ENCODE data around the gene ZNF681.
"Not testable (repeated sequence)": the region's sequence is repeated elsewhere in the genome, so short reads cannot be mapped to it uniquely, and the experiment has no call there.

Gene ZNF681

DNA sequence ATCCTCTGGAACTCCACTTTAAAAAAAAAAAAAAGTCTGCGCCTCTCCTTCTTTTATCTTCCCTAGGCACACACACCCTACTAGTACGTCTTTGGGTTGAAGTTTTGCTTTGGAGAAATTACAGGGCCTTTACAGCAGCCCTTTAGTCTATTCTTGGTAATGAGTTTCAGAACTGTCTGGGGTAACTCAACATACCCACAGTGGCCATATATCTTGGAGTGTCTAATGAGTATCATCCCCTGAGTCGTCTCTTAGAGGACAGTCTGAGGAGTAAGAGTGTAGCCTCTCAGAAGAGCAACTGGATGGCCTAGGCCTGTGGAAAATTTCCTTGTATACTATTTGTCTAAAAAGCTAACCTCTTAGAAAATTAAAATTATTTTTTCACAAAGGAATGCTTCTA, 6.1 kb upstream of the ZNF681 start:
- Histone ChIP-seq H3K36me3 (ENCODE audit: low read length) (no peaks in the 10 kb centered on the region; the same call in 1 of the 2 replicates), H2AFZ (ENCODE audit: low read depth, low read length, severe bottlenecking) (no peak overlapping the region), H3K27me3 (ENCODE audit: low read length) (no peaks in the 10 kb centered on the region), H3K9ac (ENCODE audit: low read length) (no peak overlapping the region), H3K79me2 (ENCODE audit: insufficient read depth, low read length) (peaks cover 68% of the 10 kb centered on the region), H3K27ac (ENCODE audit: low read depth, low read length) (no peak overlapping the region), H3K4me2 (ENCODE audit: low read depth, low read length, poor library complexity, severe bottlenecking) (peak overlapping the region; percentile 82), H3K9me3 (ENCODE audit: insufficient read depth, low read length) (no peaks in the 10 kb centered on the region), H3K9me2 (replicated peaks; ENCODE audit: insufficient read depth, low read length) (no peaks in the 10 kb centered on the region), H3F3A (ENCODE audit: insufficient read depth) (peaks cover 11% of the 10 kb centered on the region; the same call in 1 of the 2 replicates), H4K20me1 (ENCODE audit: low read depth, low read length) (no peaks in the 10 kb centered on the region; the same call in 1 of the 2 replicates), H3K4me3 (ENCODE audit: insufficient read depth, low read length, poor library complexity, severe bottlenecking) (no peak overlapping the region)
- TF ChIP-seq, protein P1, sequence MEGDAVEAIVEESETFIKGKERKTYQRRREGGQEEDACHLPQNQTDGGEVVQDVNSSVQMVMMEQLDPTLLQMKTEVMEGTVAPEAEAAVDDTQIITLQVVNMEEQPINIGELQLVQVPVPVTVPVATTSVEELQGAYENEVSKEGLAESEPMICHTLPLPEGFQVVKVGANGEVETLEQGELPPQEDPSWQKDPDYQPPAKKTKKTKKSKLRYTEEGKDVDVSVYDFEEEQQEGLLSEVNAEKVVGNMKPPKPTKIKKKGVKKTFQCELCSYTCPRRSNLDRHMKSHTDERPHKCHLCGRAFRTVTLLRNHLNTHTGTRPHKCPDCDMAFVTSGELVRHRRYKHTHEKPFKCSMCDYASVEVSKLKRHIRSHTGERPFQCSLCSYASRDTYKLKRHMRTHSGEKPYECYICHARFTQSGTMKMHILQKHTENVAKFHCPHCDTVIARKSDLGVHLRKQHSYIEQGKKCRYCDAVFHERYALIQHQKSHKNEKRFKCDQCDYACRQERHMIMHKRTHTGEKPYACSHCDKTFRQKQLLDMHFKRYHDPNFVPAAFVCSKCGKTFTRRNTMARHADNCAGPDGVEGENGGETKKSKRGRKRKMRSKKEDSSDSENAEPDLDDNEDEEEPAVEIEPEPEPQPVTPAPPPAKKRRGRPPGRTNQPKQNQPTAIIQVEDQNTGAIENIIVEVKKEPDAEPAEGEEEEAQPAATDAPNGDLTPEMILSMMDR (IDR thresholded peaks at IDR 0.05; ENCODE audit: insufficient read depth, low read length, poor library complexity, severe bottlenecking) = no peak
- TF ChIP-seq EZH2phosphoT487 (conservative IDR thresholded peaks at IDR 0.05; ENCODE audit: low read length) = no peak

DNA sequence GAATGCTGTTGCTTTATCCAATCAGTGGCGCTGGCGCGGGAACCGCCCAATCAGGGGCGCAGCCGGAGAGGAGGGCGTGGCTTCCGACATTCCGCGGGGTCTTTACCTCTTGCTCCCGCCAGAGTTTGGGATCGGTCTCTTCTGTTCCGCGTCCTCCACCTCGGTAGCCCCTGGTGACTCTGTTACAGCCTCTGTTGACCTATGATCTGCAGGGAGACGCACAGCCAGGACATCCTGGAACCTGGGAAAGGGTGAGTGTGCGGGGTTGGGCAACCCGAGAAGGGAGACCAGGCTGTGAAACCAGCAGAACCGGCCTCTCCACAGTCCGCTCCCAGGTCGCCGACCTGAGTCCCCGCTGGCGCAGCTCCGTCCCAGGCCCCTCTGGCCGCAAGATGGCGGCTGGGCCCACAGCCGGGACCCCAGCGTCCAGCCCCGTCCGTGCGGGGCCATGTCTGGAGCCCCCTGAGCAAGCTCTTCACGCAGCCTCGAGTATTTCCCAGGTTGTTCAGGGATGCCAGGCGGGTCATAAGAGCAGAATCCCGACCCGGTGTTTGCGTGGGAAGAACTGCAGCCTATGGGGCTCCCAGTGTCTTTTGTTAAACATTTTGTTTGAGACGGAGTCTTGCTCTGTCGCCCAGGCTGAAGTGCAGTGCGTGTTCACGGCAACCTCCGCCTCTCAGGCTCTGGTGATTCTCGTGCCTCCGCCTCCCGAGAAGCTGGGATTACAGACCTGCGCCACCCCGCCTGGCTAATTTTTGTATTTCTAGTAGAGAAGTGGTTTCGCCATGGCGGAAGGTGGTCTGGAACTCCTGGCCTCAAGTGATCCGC, 4.4 kb upstream of the ZNF681 start:
- peak overlapping the region; percentile 49 for H3K27ac ChIP-seq (ENCODE audit: low read depth, low read length)
- H3K27me3 ChIP-seq (ENCODE audit: low read length) = no peaks in the 10 kb centered on the region
- H3K9me3 ChIP-seq (ENCODE audit: insufficient read depth, low read length) = no peaks in the 10 kb centered on the region
- H3K9ac ChIP-seq (ENCODE audit: low read length) = peak overlapping the region; percentile 89
- no peaks in the 10 kb centered on the region; the same call in 1 of the 2 replicates for H3K36me3 ChIP-seq (ENCODE audit: low read length)
- H3F3A ChIP-seq (ENCODE audit: insufficient read depth) = peaks cover 11% of the 10 kb centered on the region; the same call in 1 of the 2 replicates
- peak overlapping the region; percentile 82 for H3K4me2 ChIP-seq (ENCODE audit: low read depth, low read length, poor library complexity, severe bottlenecking)
- TF ChIP-seq, protein P1 (IDR thresholded peaks at IDR 0.05; ENCODE audit: insufficient read depth, low read length, poor library complexity, severe bottlenecking) = no peak
- no peak for TF ChIP-seq EZH2phosphoT487 (conservative IDR thresholded peaks at IDR 0.05; ENCODE audit: low read length)
- no peaks in the 10 kb centered on the region for H3K9me2 ChIP-seq (replicated peaks; ENCODE audit: insufficient read depth, low read length)
- peak overlapping the region; percentile 91 for H3K4me3 ChIP-seq (ENCODE audit: insufficient read depth, low read length, poor library complexity, severe bottlenecking)
- no peaks in the 10 kb centered on the region for H4K20me1 ChIP-seq (ENCODE audit: low read depth, low read length)
- H3K79me2 ChIP-seq (ENCODE audit: insufficient read depth, low read length) = peaks cover 56% of the 10 kb centered on the region
- H2AFZ ChIP-seq (ENCODE audit: low read depth, low read length, severe bottlenecking) = peak overlapping the region; percentile 92

DNA sequence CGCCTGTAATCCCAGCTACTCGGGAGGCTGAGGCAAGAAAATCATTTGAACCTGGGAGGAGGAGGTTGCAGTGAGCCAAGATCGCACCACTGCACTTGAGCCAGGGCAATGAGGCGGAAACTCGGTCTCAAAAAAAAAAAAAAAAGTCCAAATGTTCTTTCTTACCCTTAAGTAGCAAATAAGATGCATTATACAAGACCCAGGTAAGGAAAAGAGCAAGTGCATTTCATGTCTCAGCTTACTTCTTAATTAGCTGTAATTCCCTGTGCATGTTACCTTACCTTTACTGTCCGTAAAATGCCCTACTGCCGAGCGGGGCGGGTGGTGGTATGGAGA, 3.8 kb upstream of the ZNF681 start:
- TF ChIP-seq, protein P1 (IDR thresholded peaks at IDR 0.05; ENCODE audit: insufficient read depth, low read length, poor library complexity, severe bottlenecking) = no peak
- TF ChIP-seq EZH2phosphoT487 (conservative IDR thresholded peaks at IDR 0.05; ENCODE audit: low read length) = no peak
- H4K20me1 ChIP-seq (ENCODE audit: low read depth, low read length) = no peaks in the 10 kb centered on the region
- no peaks in the 10 kb centered on the region for H3K27me3 ChIP-seq (ENCODE audit: low read length)
- peaks cover 11% of the 10 kb centered on the region; the same call in 1 of the 2 replicates for H3F3A ChIP-seq (ENCODE audit: insufficient read depth)
- H3K79me2 ChIP-seq (ENCODE audit: insufficient read depth, low read length) = peaks cover 56% of the 10 kb centered on the region
- H3K9ac ChIP-seq (ENCODE audit: low read length) = peak overlapping the region; percentile 89
- no peaks in the 10 kb centered on the region for H3K9me2 ChIP-seq (replicated peaks; ENCODE audit: insufficient read depth, low read length)
- no peaks in the 10 kb centered on the region for H3K9me3 ChIP-seq (ENCODE audit: insufficient read depth, low read length)
- H3K36me3 ChIP-seq (ENCODE audit: low read length) = no peaks in the 10 kb centered on the region; the same call in 1 of the 2 replicates
- peak overlapping the region; percentile 82 for H3K4me2 ChIP-seq (ENCODE audit: low read depth, low read length, poor library complexity, severe bottlenecking)
- peak overlapping the region; percentile 91 for H3K4me3 ChIP-seq (ENCODE audit: insufficient read depth, low read length, poor library complexity, severe bottlenecking)
- H2AFZ ChIP-seq (ENCODE audit: low read depth, low read length, severe bottlenecking) = peak overlapping the region; percentile 92
- no peak overlapping the region for H3K27ac ChIP-seq (ENCODE audit: low read depth, low read length)

DNA sequence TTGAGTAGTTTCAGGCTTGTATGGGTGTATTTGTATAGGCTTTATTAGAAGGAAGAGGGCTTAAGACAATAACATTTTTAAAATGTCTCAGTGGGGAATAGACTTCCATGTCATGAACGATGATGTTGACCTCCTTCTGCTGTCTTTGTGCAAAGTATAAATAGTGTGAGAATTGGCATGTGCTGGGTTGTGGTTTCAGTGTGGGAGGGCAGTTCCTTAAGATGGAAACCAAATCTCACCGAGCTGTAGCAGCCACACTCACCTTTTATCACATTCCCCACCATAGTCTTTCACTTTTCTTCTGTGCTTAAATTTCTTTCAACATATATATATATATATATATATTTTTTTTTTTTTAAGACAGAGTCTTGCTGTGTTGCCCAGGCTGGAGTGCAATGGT, 1.6 kb upstream of the ZNF681 start:
- peaks cover 50% of the 10 kb centered on the region for H3K79me2 ChIP-seq (ENCODE audit: insufficient read depth, low read length)
- peaks cover 11% of the 10 kb centered on the region; the same call in 1 of the 2 replicates for H3F3A ChIP-seq (ENCODE audit: insufficient read depth)
- not testable (repeated sequence) for H4K20me1 ChIP-seq (ENCODE audit: low read depth, low read length); H3K36me3 ChIP-seq (ENCODE audit: low read length); H3K9me3 ChIP-seq (ENCODE audit: insufficient read depth, low read length); H3K9ac ChIP-seq (ENCODE audit: low read length); H2AFZ ChIP-seq (ENCODE audit: low read depth, low read length, severe bottlenecking); H3K27me3 ChIP-seq (ENCODE audit: low read length); H3K4me3 ChIP-seq (ENCODE audit: insufficient read depth, low read length, poor library complexity, severe bottlenecking); H3K9me2 ChIP-seq (replicated peaks; ENCODE audit: insufficient read depth, low read length)
- H3K27ac ChIP-seq (ENCODE audit: low read depth, low read length) = peak overlapping the region; percentile 33
- H3K4me2 ChIP-seq (ENCODE audit: low read depth, low read length, poor library complexity, severe bottlenecking) = peak overlapping the region; percentile 19

DNA sequence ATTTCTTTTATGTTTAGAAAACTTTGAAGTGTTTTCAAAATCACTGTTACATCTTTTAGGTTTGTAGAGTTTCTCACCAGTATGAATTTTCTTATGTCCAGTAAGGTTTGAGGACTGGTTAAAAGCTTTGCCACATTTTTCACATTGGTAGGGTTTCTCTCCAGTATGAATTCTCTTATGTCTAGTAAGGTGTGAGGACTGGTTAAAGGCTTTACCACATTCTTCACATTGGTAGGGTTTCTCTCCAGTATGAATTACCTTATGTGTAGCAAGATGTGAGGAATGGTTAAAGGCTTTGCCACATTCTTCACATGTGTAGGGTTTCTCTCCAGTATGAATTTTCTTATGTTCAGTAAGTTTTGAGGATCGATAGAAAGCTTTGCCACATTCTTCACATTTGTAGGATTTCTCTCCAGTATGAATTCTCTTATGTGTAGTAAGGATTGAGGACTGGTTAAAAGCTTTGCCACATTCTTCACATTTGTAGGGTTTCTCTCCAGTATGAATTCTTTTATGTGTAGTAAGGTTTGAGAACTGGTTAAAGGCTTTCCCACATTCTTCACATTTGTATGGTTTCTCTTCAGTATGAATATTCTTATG, 15.0 kb downstream of the ZNF681 start:
- H3K4me3 ChIP-seq (ENCODE audit: insufficient read depth, low read length, poor library complexity, severe bottlenecking); H3K27me3 ChIP-seq (ENCODE audit: low read length); H4K20me1 ChIP-seq (ENCODE audit: low read depth, low read length); H3K4me2 ChIP-seq (ENCODE audit: low read depth, low read length, poor library complexity, severe bottlenecking); H2AFZ ChIP-seq (ENCODE audit: low read depth, low read length, severe bottlenecking); H3K9me2 ChIP-seq (replicated peaks; ENCODE audit: insufficient read depth, low read length); H3K27ac ChIP-seq (ENCODE audit: low read depth, low read length); H3K9ac ChIP-seq (ENCODE audit: low read length); H3F3A ChIP-seq (ENCODE audit: insufficient read depth): not testable (repeated sequence)
- peaks cover 13% of the 10 kb centered on the region; the same call in 1 of the 2 replicates for H3K79me2 ChIP-seq (ENCODE audit: insufficient read depth, low read length)
- peaks cover 43% of the 10 kb centered on the region; the same call in 1 of the 2 replicates for H3K9me3 ChIP-seq (ENCODE audit: insufficient read depth, low read length)
- peaks cover 76% of the 10 kb centered on the region for H3K36me3 ChIP-seq (ENCODE audit: low read length)

All from SU-DHL-6 (cell line).